HFF-Myc (cell line): ENCODE results near the gene TEAD4.

Source experiments
- DNase-seq: peaks from one replicate; pipeline ENCODE4 v3.0.0-alpha.2; 2011; ENCODE audit warnings: low read depth; ENCODE audit errors: extremely low read depth
- H3K4me3 ChIP-seq: replicated peaks from 2 replicates; pipeline ENCODE4 v1.5.1; 2011; ENCODE audit warnings: low read depth, mild to moderate bottlenecking, control low read depth, low read length
- TF ChIP-seq, protein P1 (sequence below): IDR thresholded peaks from 2 replicates; pipeline ENCODE4 v1.5.1; 2012; ENCODE audit warnings: mild to moderate bottlenecking, low read depth, low read length, control low read depth; ENCODE audit errors: missing control alignments

Gene TEAD4

DNA sequence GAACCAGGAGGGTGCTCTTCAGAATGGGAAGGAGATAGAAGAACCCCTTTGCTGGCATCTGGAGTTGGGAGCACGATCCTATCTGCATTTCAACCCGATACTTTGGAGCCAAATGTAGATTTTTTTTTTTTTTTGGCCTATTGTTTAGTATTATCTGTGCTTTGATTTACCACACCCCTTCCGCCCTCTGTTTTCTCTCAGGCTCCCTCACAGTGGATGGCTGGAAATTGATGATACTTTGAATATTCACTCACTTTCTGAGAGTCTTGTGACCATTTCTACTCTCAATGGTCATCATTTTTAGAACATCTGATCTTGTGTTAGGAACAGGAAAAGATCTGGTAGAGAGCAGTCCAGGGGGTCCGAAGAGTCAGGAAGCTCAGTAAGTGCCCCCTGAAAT, 127.0 kb downstream of the TEAD4 start:
- no peak overlapping the region for H3K4me3 ChIP-seq
- TF ChIP-seq, protein P1, sequence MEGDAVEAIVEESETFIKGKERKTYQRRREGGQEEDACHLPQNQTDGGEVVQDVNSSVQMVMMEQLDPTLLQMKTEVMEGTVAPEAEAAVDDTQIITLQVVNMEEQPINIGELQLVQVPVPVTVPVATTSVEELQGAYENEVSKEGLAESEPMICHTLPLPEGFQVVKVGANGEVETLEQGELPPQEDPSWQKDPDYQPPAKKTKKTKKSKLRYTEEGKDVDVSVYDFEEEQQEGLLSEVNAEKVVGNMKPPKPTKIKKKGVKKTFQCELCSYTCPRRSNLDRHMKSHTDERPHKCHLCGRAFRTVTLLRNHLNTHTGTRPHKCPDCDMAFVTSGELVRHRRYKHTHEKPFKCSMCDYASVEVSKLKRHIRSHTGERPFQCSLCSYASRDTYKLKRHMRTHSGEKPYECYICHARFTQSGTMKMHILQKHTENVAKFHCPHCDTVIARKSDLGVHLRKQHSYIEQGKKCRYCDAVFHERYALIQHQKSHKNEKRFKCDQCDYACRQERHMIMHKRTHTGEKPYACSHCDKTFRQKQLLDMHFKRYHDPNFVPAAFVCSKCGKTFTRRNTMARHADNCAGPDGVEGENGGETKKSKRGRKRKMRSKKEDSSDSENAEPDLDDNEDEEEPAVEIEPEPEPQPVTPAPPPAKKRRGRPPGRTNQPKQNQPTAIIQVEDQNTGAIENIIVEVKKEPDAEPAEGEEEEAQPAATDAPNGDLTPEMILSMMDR, result no peak
- DNase-seq, result no peak

GRCh38 chr12:3086729-3087323, 127.6 kb downstream of the TEAD4 start:
- TF ChIP-seq, protein P1, result no peak
- H3K4me3 ChIP-seq, result no peak overlapping the region
- DNase-seq, result no peak

GRCh38 chr12:3087758-3088650, 128.8 kb downstream of the TEAD4 start:
- no peak overlapping the region for H3K4me3 ChIP-seq
- TF ChIP-seq, protein P1, result no peak
- no peak for DNase-seq

- no peak overlapping the region for H3K4me3 ChIP-seq
- TF ChIP-seq, protein P1, result no peak
- DNase-seq, result no peak
These were observed 130.4 kb downstream of the TEAD4 start for GRCh38 chr12:3089588-3089987.
